H1 (cell line): Measurements from ENCODE around the gene TYK2.

ENCODE experiments used
- CTCF ChIP-seq, 3 experiments: IDR thresholded peaks; 1 replicate in 2 of 3; 2 replicates in 1 of 3; pipeline versions ENCODE4 v1.5.1 to v1.6.1; 2011; ENCODE audit warnings: low read length in 3 of 3, mild to moderate bottlenecking in 3 of 3, inconsistent platforms in 2 of 3, low read depth in 1 of 3, moderate library complexity in 1 of 3; ENCODE audit not compliant: insufficient read depth in 1 of 3; ENCODE audit errors: control extremely low read depth in 1 of 3
- EGR1 ChIP-seq: IDR thresholded peaks from 2 replicates; pipeline ENCODE4 v1.6.1; 2011; ENCODE audit warnings: low read depth, low read length, borderline replicate concordance
- MAFK ChIP-seq: IDR thresholded peaks from 2 replicates; pipeline ENCODE4 v1.6.1; 2012; ENCODE audit warnings: low read depth, mild to moderate bottlenecking, improper control_type of control experiment, low read length
- POLR2A ChIP-seq, 2 experiments: IDR thresholded peaks; 1 replicate in 1 of 2; 2 replicates in 1 of 2; pipeline ENCODE4 v1.6.1; 2011; ENCODE audit warnings: low read depth in 2 of 2, low read length in 2 of 2, mild to moderate bottlenecking in 2 of 2; ENCODE audit errors: control extremely low read depth in 1 of 2
- POLR2AphosphoS5 ChIP-seq: IDR thresholded peaks from 2 replicates; pipeline ENCODE4 v1.6.1; 2011; ENCODE audit warnings: low read depth, low read length
- RXRA ChIP-seq: IDR thresholded peaks from 2 replicates; pipeline ENCODE4 v1.6.1; 2011; ENCODE audit warnings: low read depth, mild to moderate bottlenecking, low read length, moderate library complexity; ENCODE audit not compliant: insufficient read depth
- TCF12 ChIP-seq: IDR thresholded peaks from 2 replicates; pipeline ENCODE4 v1.6.1; 2011; ENCODE audit warnings: low read depth, mild to moderate bottlenecking, low read length
- ZNF274 ChIP-seq: IDR thresholded peaks from 2 replicates; pipeline ENCODE4 v1.7.0; 2012; ENCODE audit warnings: low read length, borderline replicate concordance; ENCODE audit errors: extremely low read depth

DNA sequence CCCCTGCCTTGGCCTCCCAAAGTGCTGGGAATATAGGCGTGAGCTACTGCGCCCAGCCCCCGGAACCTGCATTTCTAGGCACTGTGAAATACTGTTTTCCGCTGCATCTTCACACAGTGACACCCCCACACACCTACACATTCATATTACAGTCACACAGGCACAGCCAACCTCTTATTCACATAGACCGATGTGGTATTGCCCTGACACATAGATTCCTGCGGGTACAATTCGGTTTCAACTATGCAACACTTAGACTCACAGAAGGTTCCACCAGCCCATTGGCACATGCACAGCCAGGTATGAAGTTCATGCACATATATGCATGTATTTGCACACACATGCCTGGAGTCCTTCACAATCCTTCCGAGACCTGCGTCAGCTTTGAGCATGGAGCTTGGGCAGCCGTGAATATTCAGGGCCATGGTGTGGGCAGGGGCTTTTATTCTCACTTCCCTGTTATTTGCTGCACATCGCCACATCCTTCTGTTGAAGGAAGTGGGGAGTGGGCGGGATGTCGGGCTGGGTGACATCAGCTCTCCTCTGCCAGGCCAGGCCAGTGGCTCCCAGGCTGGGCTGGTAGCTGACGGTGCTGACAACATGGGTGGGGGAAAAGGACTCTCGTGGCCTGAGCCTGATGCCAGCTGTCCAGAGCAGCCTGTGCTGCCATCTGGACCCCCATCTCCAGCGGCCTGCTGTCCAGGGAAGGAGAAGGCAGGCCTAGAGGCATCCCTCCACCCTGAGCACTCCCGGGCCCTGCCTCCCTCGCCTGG is 28.3 kb upstream of the TYK2 start:
- TF ChIP-seq CTCF (IDR thresholded peaks at IDR 0.05; ENCODE audit: control extremely low read depth in 1 of 3, insufficient read depth in 1 of 3, low read depth in 1 of 3, low read length in 3 of 3) (no peak), POLR2A (IDR thresholded peaks at IDR 0.05; ENCODE audit: control extremely low read depth in 1 of 2, low read depth in 2 of 2, low read length in 2 of 2) (no peak), MAFK (no peak), POLR2AphosphoS5 (no peak), EGR1 (no peak), TCF12 (no peak), RXRA (no peak), ZNF274 (no peak)
